GM19043 (cell line): ENCODE data around the gene SERAC1.

ENCODE experiments used
- ATAC-seq: cut with Tn5 transposase; IDR thresholded peaks from one replicate; pipeline ENCODE4 v1.9.1; 2021; ENCODE audit warnings: low read depth; ENCODE audit not compliant: unreplicated experiment

Gene SERAC1

GRCh38 chr6:158060455-158061360 is 107.4 kb downstream of the SERAC1 start:
- no peak for ATAC-seq
